Endothelial cell of umbilical vein (primary cell): ENCODE results near the gene HOXB7.

Experiments
- CTCF ChIP-seq, 2 donors: IDR thresholded peaks; 1 replicate in 1 of 2; 2 replicates in 1 of 2; pipeline ENCODE4 v1.5.1; 2011; ENCODE audit warnings: low read length in 2 of 2, mild to moderate bottlenecking in 2 of 2, moderate library complexity in 2 of 2, control low read depth in 1 of 2, inconsistent platforms in 1 of 2, low read depth in 1 of 2; ENCODE audit not compliant: insufficient read depth in 1 of 2; ENCODE audit errors: extremely low read depth in 1 of 2
- EZH2 ChIP-seq: IDR thresholded peaks from 2 replicates; pipeline ENCODE4 v1.6.1; 2012; ENCODE audit warnings: borderline replicate concordance, low read depth, mild to moderate bottlenecking, moderate library complexity, low read length, inconsistent platforms; ENCODE audit not compliant: severe bottlenecking
- GATA2 ChIP-seq: IDR thresholded peaks from 2 replicates; pipeline ENCODE4 v1.7.0; 2011; ENCODE audit warnings: low read depth, mild to moderate bottlenecking, moderate library complexity, mixed read lengths, low read length; ENCODE audit not compliant: insufficient read length, insufficient read depth
- MAX ChIP-seq: IDR thresholded peaks from 2 replicates; pipeline ENCODE4 v1.6.1; 2011; ENCODE audit not compliant: insufficient read depth, insufficient read length
- POLR2A ChIP-seq: IDR thresholded peaks from 2 replicates; pipeline ENCODE4 v1.6.1; 2012; ENCODE audit warnings: low read depth, mild to moderate bottlenecking, control low read depth, low read length

- TF ChIP-seq CTCF (IDR thresholded peaks at IDR 0.05; ENCODE audit: extremely low read depth in 1 of 2, insufficient read depth in 1 of 2, low read depth in 1 of 2, low read length in 2 of 2), result no peak
- no peak for TF ChIP-seq GATA2
- no peak for TF ChIP-seq MAX
- TF ChIP-seq POLR2A, result peak; percentile 58
- no peak for TF ChIP-seq EZH2
Observed at GRCh38 chr17:48597778-48598631, 12.8 kb downstream of the HOXB7 start.
